NCI-H2227 (cell line): Measurements from ENCODE around the gene EML4.

ENCODE experiments used
- DNase-seq: peaks from one replicate; lab custom pipeline; 2025; ENCODE audit not compliant: unreplicated experiment; lab: John Stamatoyannopoulos, UW

The EML4 gene

GRCh38 chr2:42296226-42296625 lies 127.1 kb downstream of the EML4 start:
- no peak for DNase-seq

- DNase-seq, result no peak
Observed at GRCh38 chr2:42297322-42297936, 128.3 kb downstream of the EML4 start.

GRCh38 chr2:42298132-42298531 lies 129.0 kb downstream of the EML4 start:
- no peak for DNase-seq

GRCh38 chr2:42298996-42299754 lies 130.0 kb downstream of the EML4 start:
- DNase-seq, result no peak

- DNase-seq, result no peak
Observed at GRCh38 chr2:42300527-42300926, 131.4 kb downstream of the EML4 start.

GRCh38 chr2:42303252-42303651 lies 134.1 kb downstream of the EML4 start:
- DNase-seq, result no peak

- DNase-seq, result no peak
Observed at GRCh38 chr2:42304059-42304713, 135.0 kb downstream of the EML4 start.

GRCh38 chr2:42307180-42307579 lies 138.0 kb downstream of the EML4 start:
- no peak for DNase-seq

GRCh38 chr2:42309366-42309765 lies 140.2 kb downstream of the EML4 start:
- DNase-seq, result no peak

- no peak for DNase-seq
Observed at GRCh38 chr2:42310007-42310515, 140.9 kb downstream of the EML4 start.

GRCh38 chr2:42312106-42312505 lies 143.0 kb downstream of the EML4 start:
- DNase-seq, result no peak

GRCh38 chr2:42314892-42315468 lies 145.8 kb downstream of the EML4 start:
- DNase-seq, result no peak

- no peak for DNase-seq
Observed at GRCh38 chr2:42315844-42316470, 146.8 kb downstream of the EML4 start.

- no peak for DNase-seq
Observed at GRCh38 chr2:42316910-42317309, 147.8 kb downstream of the EML4 start.

- DNase-seq, result no peak
Observed at GRCh38 chr2:42317486-42317885, 148.3 kb downstream of the EML4 start.

- no peak for DNase-seq
Observed at GRCh38 chr2:42317945-42318344, 148.8 kb downstream of the EML4 start.

- no peak for DNase-seq
Observed at GRCh38 chr2:42319265-42319664, 150.1 kb downstream of the EML4 start.

- no peak for DNase-seq
Observed at GRCh38 chr2:42321452-42322064, 152.4 kb downstream of the EML4 start.

- DNase-seq, result no peak
Observed at GRCh38 chr2:42324244-42324643, 155.1 kb downstream of the EML4 start.

GRCh38 chr2:42324949-42325348 lies 155.8 kb downstream of the EML4 start:
- no peak for DNase-seq

GRCh38 chr2:42325609-42326008 lies 156.5 kb downstream of the EML4 start:
- no peak for DNase-seq
